Germinal center (tissue), 1 donor: Measurements from ENCODE around the gene UBN1.

Experiments used
- DNase-seq: peaks from one replicate; pipeline ENCODE4 v3.0.0; 2012; ENCODE audit warnings: mixed read lengths, low spot score

The UBN1 gene

GRCh38 chr16:4825196-4825595 is 22.1 kb upstream of the UBN1 start:
- no peak for DNase-seq

GRCh38 chr16:4826526-4826925 is 20.8 kb upstream of the UBN1 start:
- DNase-seq: no peak

- DNase-seq: no peak
Measured at GRCh38 chr16:4826980-4827379, 20.3 kb upstream of the UBN1 start.

- DNase-seq: no peak
Measured at GRCh38 chr16:4828567-4829321, 18.5 kb upstream of the UBN1 start.

- DNase-seq: no peak
Measured at GRCh38 chr16:4830408-4830807, 16.9 kb upstream of the UBN1 start.

- no peak for DNase-seq
Measured at GRCh38 chr16:4831616-4832015, 15.7 kb upstream of the UBN1 start.

- no peak for DNase-seq
Measured at GRCh38 chr16:4832698-4833343, 14.5 kb upstream of the UBN1 start.

- DNase-seq: no peak
Measured at GRCh38 chr16:4833584-4833983, 13.7 kb upstream of the UBN1 start.

- no peak for DNase-seq
Measured at GRCh38 chr16:4836727-4837126, 10.6 kb upstream of the UBN1 start.

- DNase-seq: no peak
Measured at GRCh38 chr16:4837733-4838501, 9.4 kb upstream of the UBN1 start.

GRCh38 chr16:4839942-4840341 is 7.3 kb upstream of the UBN1 start:
- DNase-seq: no peak

GRCh38 chr16:4840984-4841383 is 6.3 kb upstream of the UBN1 start:
- DNase-seq: no peak

GRCh38 chr16:4846503-4846900 is 779 bp upstream of the UBN1 start:
- DNase-seq: no peak

- peak; percentile 50 for DNase-seq
Measured at GRCh38 chr16:4847774-4848587, 700 bp downstream of the UBN1 start.

GRCh38 chr16:4850211-4850610 is 2.9 kb downstream of the UBN1 start:
- DNase-seq: no peak

GRCh38 chr16:4852221-4852872 is 5.1 kb downstream of the UBN1 start:
- no peak for DNase-seq

GRCh38 chr16:4855371-4855770 is 8.1 kb downstream of the UBN1 start:
- no peak for DNase-seq

- no peak for DNase-seq
Measured at GRCh38 chr16:4855804-4856203, 8.5 kb downstream of the UBN1 start.

- no peak for DNase-seq
Measured at GRCh38 chr16:4859190-4859899, 12.1 kb downstream of the UBN1 start.

- DNase-seq: no peak
Measured at GRCh38 chr16:4859900-4860255, 12.6 kb downstream of the UBN1 start.

- no peak for DNase-seq
Measured at GRCh38 chr16:4860727-4861342, 13.6 kb downstream of the UBN1 start.
